Common myeloid progenitor, CD34-positive (primary cell): Measurements from ENCODE around the gene SUOX.
"Not testable (repeated sequence)": the region's sequence is repeated elsewhere in the genome, so short reads cannot be mapped to it uniquely, and the experiment has no call there.

Experiments
- CTCF ChIA-PET: fragments of 350-600 bp; sonication (Branson Sonifier 250); formaldehyde crosslinking; loops from one replicate; lab custom pipeline; 2021; ENCODE audit warnings: antibody characterized with exemption; lab: Charles Lee
- POLR2A ChIA-PET: fragments of 350-600 bp; sonication (Branson Sonifier 250); formaldehyde crosslinking; loops from one replicate; lab custom pipeline; 2021; ENCODE audit warnings: antibody characterized with exemption; lab: Charles Lee
- DNase-seq, 3 donors: peaks; one replicate each; pipeline versions ENCODE4 v3.0.0 to v3.0.0-alpha.2; 2013
- H3K27ac ChIP-seq, 2 experiments: 1 replicate in 1 of 2; 2 replicates in 1 of 2; pipeline ENCODE4 v1.7.0; 2013; ENCODE audit warnings: inconsistent platforms in 2 of 2, low read length in 2 of 2, mild to moderate bottlenecking in 2 of 2, low read depth in 1 of 2, moderate library complexity in 1 of 2; ENCODE audit not compliant: severe bottlenecking in 2 of 2, insufficient read depth in 1 of 2, poor library complexity in 1 of 2
- H3K27me3 ChIP-seq, 5 experiments: replicated peaks in 2 of 5; 1 replicate in 3 of 5; 2 replicates in 2 of 5; pipeline versions ENCODE4 v1.6.1 to v1.7.0; 2013; ENCODE audit warnings: low read length in 4 of 5, mild to moderate bottlenecking in 2 of 5, moderate library complexity in 2 of 5, inconsistent platforms in 1 of 5; ENCODE audit not compliant: insufficient read depth in 5 of 5, control insufficient read depth in 4 of 5
- H3K36me3 ChIP-seq, 4 experiments: 1 replicate in 2 of 4; 2 replicates in 2 of 4; pipeline versions ENCODE4 v1.6.1 to v1.7.0; 2013; ENCODE audit warnings: low read length in 3 of 4, control low read depth in 1 of 4, mild to moderate bottlenecking in 1 of 4; ENCODE audit not compliant: control insufficient read depth in 4 of 4, insufficient read depth in 4 of 4
- H3K4me1 ChIP-seq, 4 experiments: 1 replicate in 3 of 4; 2 replicates in 1 of 4; pipeline versions ENCODE4 v1.6.1 to v1.7.1; 2013; ENCODE audit warnings: low read length in 3 of 4, mild to moderate bottlenecking in 3 of 4, control low read depth in 1 of 4, inconsistent platforms in 1 of 4, moderate library complexity in 1 of 4; ENCODE audit not compliant: control insufficient read depth in 4 of 4, insufficient read depth in 4 of 4; ENCODE audit errors: control extremely low read depth in 1 of 4
- H3K4me3 ChIP-seq, 7 experiments: 1 replicate in 4 of 7; 2 replicates in 3 of 7; pipeline versions ENCODE4 v1.5.1 to v1.7.0; 2013; ENCODE audit warnings: mild to moderate bottlenecking in 7 of 7, low read length in 6 of 7, moderate library complexity in 6 of 7, inconsistent platforms in 2 of 7, low read depth in 2 of 7, control low read depth in 1 of 7; ENCODE audit not compliant: insufficient read depth in 4 of 7, control insufficient read depth in 1 of 7; ENCODE audit errors: extremely low read depth in 1 of 7
- H3K9me3 ChIP-seq, 5 experiments: 1 replicate in 4 of 5; 2 replicates in 1 of 5; pipeline versions ENCODE4 v1.6.1 to v1.7.1; 2013; ENCODE audit warnings: low read length in 4 of 5, mild to moderate bottlenecking in 2 of 5, inconsistent platforms in 1 of 5, low read depth in 1 of 5, moderate library complexity in 1 of 5; ENCODE audit not compliant: control insufficient read depth in 4 of 5, insufficient read depth in 2 of 5; ENCODE audit errors: control extremely low read depth in 1 of 5
- WGBS: methylation state at CpG from one replicate; pipeline ENCODE4 v1.1.5; 2013; ENCODE audit not compliant: insufficient coverage; 5-methylcytosine and 5-hydroxymethylcytosine counted together

Gene SUOX

GRCh38 chr12:55972911-55973598, 24.0 kb upstream of the SUOX start:
- peak in 2 of 3 donors; percentile 64 to 79 for DNase-seq
- Histone ChIP-seq H3K27me3 (no peaks in the 10 kb centered on the region), H3K27ac (peak overlapping the region; percentile 76 to 93), H3K36me3 (peaks cover 5 to 46% (median 9%) of the 10 kb centered on the region in 4 experiments), H3K9me3 (no peaks in the 10 kb centered on the region), H3K4me3 (peak overlapping the region; percentile 35 to 97 (median 90)), H3K4me1 (peaks cover 14 to 36% (median 21%) of the 10 kb centered on the region in 4 experiments)
- POLR2A ChIA-PET: interaction anchor here (0.8 to 1.9 kb wide), 5 partner anchors 10 to 131 kb away, joined by 3 to 10 read pairs (median 3); partner anchors contain the start of gene PA2G4
- WGBS: under 1% methylated on average over 16 of the region's 18 CpGs
- CTCF ChIA-PET: interaction anchor here (0.9 to 2.0 kb wide), 8 partner anchors 11 to 58 kb away, joined by 3 to 9 read pairs (median 6); no protein-coding TSS in a partner anchor

DNA sequence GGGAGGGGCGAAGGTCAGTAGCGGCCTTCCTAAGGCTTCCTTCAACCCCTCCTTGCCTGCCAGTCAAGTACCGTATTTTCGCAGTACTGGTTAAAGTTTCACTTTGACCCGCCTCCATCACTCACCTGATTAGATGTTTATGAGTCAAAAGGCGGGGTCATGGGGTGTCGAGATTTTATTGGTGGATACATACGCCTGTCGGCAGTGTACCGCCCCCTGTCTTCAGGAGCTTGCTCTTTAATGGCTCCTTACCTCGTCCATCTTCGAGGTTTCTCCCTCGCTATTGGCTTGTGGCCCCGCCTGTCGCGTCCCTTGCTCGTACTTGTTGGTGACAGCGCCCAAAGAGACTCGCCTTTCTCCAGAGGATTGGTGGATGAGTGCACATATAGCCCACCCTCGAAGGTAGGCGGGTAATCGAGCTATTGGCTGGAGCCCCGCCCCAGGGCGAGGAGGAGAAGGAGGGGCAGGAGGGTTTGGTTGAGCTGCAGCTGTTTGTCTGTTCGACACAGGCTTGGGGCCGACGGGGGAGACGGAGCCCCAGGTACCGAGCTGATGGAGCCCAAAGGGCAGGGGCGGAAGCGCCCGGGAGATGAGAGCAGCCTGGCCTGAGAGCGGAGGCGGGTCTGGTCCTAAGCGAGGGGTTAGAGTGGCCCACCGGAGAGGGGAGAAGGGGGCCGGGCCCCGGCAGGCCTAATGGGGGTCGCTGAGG, 23.3 kb upstream of the SUOX start, which contains the start of gene RAB5B:
RAB5B (plus strand) TSS at position 480 of the 709 bp plus-strand sequence. CDS start 12,883 bp downstream, outside the sequence.
- H3K4me3 ChIP-seq: peak within 1 kb of the TSS; percentile 89 to 100 (median 94)
- no peaks in the 10 kb centered on the region for H3K27me3 ChIP-seq
- under 1% methylated on average over 27 of the region's 39 CpGs for WGBS
- ChIA-PET POLR2A (interaction anchor here (0.6 to 1.9 kb wide), 8 partner anchors 9 to 228 kb away, joined by 3 to 10 read pairs (median 3); partner anchors contain the start of gene PA2G4), CTCF (interaction anchor here (0.8 to 2.0 kb wide), 12 partner anchors 9 to 129 kb away, joined by 3 to 9 read pairs (median 4); no protein-coding TSS in a partner anchor)
- H3K36me3 ChIP-seq: peaks cover 5 to 39% (median 11%) of the 10 kb centered on the region in 4 experiments
- DNase-seq: peak; percentile 100
- no peaks in the 10 kb centered on the region for H3K9me3 ChIP-seq
- H3K27ac ChIP-seq: peak within 1 kb of the TSS; percentile 79 to 93
- peaks cover 14 to 35% (median 20%) of the 10 kb centered on the region in 4 experiments for H3K4me1 ChIP-seq

DNA sequence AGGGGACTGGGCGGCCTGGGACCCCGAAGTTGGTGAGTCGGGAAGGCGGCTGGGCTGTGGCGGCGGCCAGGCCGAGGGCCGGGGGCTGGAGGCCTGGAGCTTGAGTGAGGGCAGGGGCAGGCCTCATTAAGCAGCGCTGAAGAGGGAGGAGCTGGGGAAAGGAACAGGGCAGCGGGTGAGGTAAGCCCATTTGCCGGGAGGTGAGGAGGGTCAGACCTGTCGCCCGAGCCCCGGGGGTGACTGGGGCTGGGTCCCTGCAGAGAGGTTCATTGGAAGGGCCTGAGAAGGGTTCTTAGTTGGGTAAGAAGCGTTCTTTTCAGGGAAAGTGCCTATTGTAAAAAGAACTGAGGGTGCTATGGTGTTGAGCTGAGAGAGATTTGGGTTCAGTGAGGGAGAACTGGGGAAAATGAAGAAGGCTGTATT, 22.8 kb upstream of the SUOX start:
- Histone ChIP-seq H3K36me3 (peaks cover 5 to 34% (median 13%) of the 10 kb centered on the region in 4 experiments), H3K4me3 (peak overlapping the region; percentile 89 to 100 (median 94)), H3K4me1 (peaks cover 14 to 35% (median 20%) of the 10 kb centered on the region in 4 experiments), H3K27ac (peak overlapping the region; percentile 79 to 92), H3K9me3 (no peaks in the 10 kb centered on the region), H3K27me3 (no peaks in the 10 kb centered on the region)
- 0% methylated on average over 15 of the region's 15 CpGs for WGBS
- CTCF ChIA-PET: interaction anchor here (0.8 to 2.0 kb wide), 14 partner anchors 8 to 234 kb away, joined by 3 to 9 read pairs (median 3); no protein-coding TSS in a partner anchor
- peak in 2 of 3 donors; percentile 46 to 54 for DNase-seq
- POLR2A ChIA-PET: interaction anchor here (0.6 to 1.9 kb wide), 7 partner anchors 8 to 229 kb away, joined by 3 to 10 read pairs (median 3); no protein-coding TSS in a partner anchor

DNA sequence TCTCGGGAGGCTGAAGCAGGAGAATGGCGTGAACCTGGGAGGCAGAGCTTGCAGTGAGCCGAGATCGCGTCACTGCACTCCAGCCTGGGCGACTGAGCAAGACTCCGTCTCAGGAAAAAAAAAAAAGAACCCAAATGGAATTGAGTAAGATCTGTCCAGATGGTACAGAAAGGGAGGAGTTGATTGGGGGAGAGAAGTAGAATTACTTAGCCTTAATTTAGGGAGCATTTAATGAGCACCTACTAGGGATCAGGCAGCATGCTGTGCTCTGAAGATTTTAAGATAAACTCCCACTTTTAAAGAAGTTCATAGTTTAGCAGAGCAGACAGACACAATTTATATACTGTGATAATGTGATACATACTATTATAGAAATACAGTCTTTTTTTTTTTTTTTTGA, 18.7 kb upstream of the SUOX start:
- peaks cover 4 to 16% (median 12%) of the 10 kb centered on the region in 4 experiments for H3K36me3 ChIP-seq
- peaks cover 7 to 40% (median 13%) of the 10 kb centered on the region in 4 experiments for H3K4me1 ChIP-seq
- ChIA-PET POLR2A (no interaction called here), CTCF (interaction anchor here (1.0 kb wide), 1 partner anchor 19 kb away, joined by 3 read pairs; no protein-coding TSS in a partner anchor)
- H3K9me3 ChIP-seq: no peaks in the 10 kb centered on the region
- WGBS: 100% methylated on average over 7 of the region's 7 CpGs
- H3K27ac ChIP-seq: no peak overlapping the region
- no peak for DNase-seq
- H3K4me3 ChIP-seq: no peak overlapping the region
- no peaks in the 10 kb centered on the region for H3K27me3 ChIP-seq

- no peak for DNase-seq
- 100% methylated on average over 1 of the region's 3 CpGs for WGBS
- no peaks in the 10 kb centered on the region for H3K27me3 ChIP-seq
- H3K9me3 ChIP-seq: no peaks in the 10 kb centered on the region
- CTCF ChIA-PET: interaction anchor here (8.3 kb wide), 1 partner anchor 14 kb away, joined by 70 read pairs; no protein-coding TSS in a partner anchor
- POLR2A ChIA-PET: no interaction called here
- H3K4me1 ChIP-seq: peaks cover 8 to 44% (median 16%) of the 10 kb centered on the region in 4 experiments
- no peak overlapping the region for H3K4me3 ChIP-seq
- no peak overlapping the region for H3K27ac ChIP-seq
- H3K36me3 ChIP-seq: peaks cover 4 to 16% (median 12%) of the 10 kb centered on the region in 4 experiments
Measured at GRCh38 chr12:55979069-55979468, 18.0 kb upstream of the SUOX start.

- Histone ChIP-seq H3K4me1 (peaks cover 2 to 33% (median 5%) of the 10 kb centered on the region in 4 experiments), H3K36me3 (peaks cover 10 to 32% (median 19%) of the 10 kb centered on the region in 4 experiments)
- not testable (repeated sequence) for H3K27me3 ChIP-seq, DNase-seq, H3K4me3 ChIP-seq, H3K27ac ChIP-seq, H3K9me3 ChIP-seq
- CTCF ChIA-PET: interaction anchor here (1.0 to 8.3 kb wide), 6 partner anchors 8 to 59 kb away, joined by 3 to 70 read pairs (median 6); partner anchors contain the start of gene RAB5B
- no CpG with 5 or more reads among the region's 5 CpGs for WGBS
- POLR2A ChIA-PET: interaction anchor here (0.5 to 0.6 kb wide), 2 partner anchors 30 to 242 kb away, joined by 3 to 8 read pairs; no protein-coding TSS in a partner anchor
Measured at GRCh38 chr12:55981882-55982281, 15.2 kb upstream of the SUOX start.
